Muscle of leg (tissue), 16 donors: ENCODE results near the gene ZNF256. TPM values are rescaled to one million over a fixed set of nuclear protein-coding genes. Genes with fewer than 3 reads are reported as not detected.

Experiments
- DNase-seq: peaks from one replicate; pipeline ENCODE4 v3.0.0; 2013
- H3K27ac ChIP-seq: one replicate; pipeline ENCODE4 v1.5.1; 2013; ENCODE audit warnings: mild to moderate bottlenecking, low read length, control low read depth
- H3K27me3 ChIP-seq: one replicate; pipeline ENCODE4 v1.6.1; 2013; ENCODE audit warnings: low read length; ENCODE audit not compliant: control insufficient read depth, insufficient read depth
- H3K36me3 ChIP-seq: one replicate; pipeline ENCODE4 v1.6.1; 2013; ENCODE audit warnings: low read length; ENCODE audit not compliant: control insufficient read depth, insufficient read depth
- H3K4me1 ChIP-seq: one replicate; pipeline ENCODE4 v1.6.1; 2013; ENCODE audit warnings: low read length; ENCODE audit not compliant: control insufficient read depth, insufficient read depth
- H3K4me3 ChIP-seq: one replicate; pipeline ENCODE4 v1.5.1; 2013; ENCODE audit warnings: low read length, control low read depth
- H3K9me3 ChIP-seq: replicated peaks from 2 replicates; pipeline ENCODE4 v1.6.1; 2013; ENCODE audit warnings: low read depth, low read length; ENCODE audit not compliant: control insufficient read depth
- WGBS: methylation state at CpG from one replicate; pipeline ENCODE4 v1.1.5; 2013; ENCODE audit warnings: missing lambda C conversion rate; ENCODE audit not compliant: insufficient coverage; 5-methylcytosine and 5-hydroxymethylcytosine counted together
- long read RNA-seq, 11 donors: transcript quantifications; one replicate each; lab custom pipeline, GENCODE V29; 2026
- polyA plus RNA-seq, 8 donors: library from polyadenylated mRNA; unstranded; fragments of 120-200 nt; gene quantifications; one replicate each; pipeline versions ENCODE4 v1.2.1 to v1.2.3, GENCODE V29; 2013; ENCODE audit warnings: inconsistent platforms in 1 of 8, low replicate concordance in 1 of 8; ENCODE audit not compliant: insufficient read length in 8 of 8, insufficient read depth in 1 of 8
- total RNA-seq: library from RNA; stranded (reverse); fragments of 120-200 nt; gene quantifications from one replicate; pipeline ENCODE4 v1.2.4, GENCODE V29; 2013

ZNF256 gene
- 6.7 TPM for total RNA-seq
- 1 to 10 TPM; 5.0 to 6.0 (median 5.5) TPM for polyA plus RNA-seq
- long read RNA-seq, donor 1, result 0 reads
- long read RNA-seq, donor 2, result 0 reads
- long read RNA-seq, donor 3, partial matches to known transcripts, result 0 of 2 reads
- long read RNA-seq, donor 3, other reads (novel, unspliced or antisense), result 0 of 2 reads
- long read RNA-seq, donor 4, partial matches to known transcripts, result 0 of 3 reads
- long read RNA-seq, donor 4, other reads (novel, unspliced or antisense), result 0 of 3 reads
- long read RNA-seq, donor 5, partial matches to known transcripts, result 0 of 4 reads
- long read RNA-seq, donor 5, other reads (novel, unspliced or antisense), result 0 of 4 reads
- long read RNA-seq, donor 6, partial matches to known transcripts, result 0 of 3 reads
- long read RNA-seq, donor 6, other reads (novel, unspliced or antisense), result 0 of 3 reads
- long read RNA-seq, donor 7, partial matches to known transcripts, result 0 of 4 reads
- long read RNA-seq, donor 7, other reads (novel, unspliced or antisense), result 0 of 4 reads
- long read RNA-seq, donor 8, result 0 reads
- long read RNA-seq, donor 9, result 0 reads
- long read RNA-seq, donor 10, partial matches to known transcripts, result 0 of 1 reads
- long read RNA-seq, donor 10, other reads (novel, unspliced or antisense), result 0 of 1 reads
- long read RNA-seq, donor 11, partial matches to known transcripts, result 0 of 2 reads
- long read RNA-seq, donor 11, other reads (novel, unspliced or antisense), result 0 of 2 reads

GRCh38 chr19:57947419-57948134 lies at the start of gene ZNF256:
Gene ZNF256 (minus strand): TSS chr19:57947706. CDS start chr19:57947474, 232 bp downstream.
- H3K4me1 ChIP-seq, result peaks cover 10% of the 10 kb centered on the region
- peak within 1 kb of the TSS; percentile 80 for H3K27ac ChIP-seq
- peaks cover 28% of the 10 kb centered on the region for H3K9me3 ChIP-seq
- peak; percentile 99 for DNase-seq
- H3K4me3 ChIP-seq, result peak within 1 kb of the TSS; percentile 69
- H3K36me3 ChIP-seq, result peaks cover 18% of the 10 kb centered on the region
- H3K27me3 ChIP-seq, result no peaks in the 10 kb centered on the region
- 0% methylated on average over 48 of the region's 54 CpGs for WGBS

GRCh38 chr19:57992841-57993240 lies 45.3 kb upstream of the ZNF256 start:
- Histone ChIP-seq H3K4me1 (no peaks in the 10 kb centered on the region), H3K4me3 (no peak overlapping the region), H3K27ac (no peak overlapping the region), H3K36me3 (peaks cover 58% of the 10 kb centered on the region), H3K27me3 (no peaks in the 10 kb centered on the region), H3K9me3 (peaks cover 59% of the 10 kb centered on the region)
- DNase-seq, result no peak
- WGBS, result no CpG with 5 or more reads among the region's 1 CpG

- H3K4me1 ChIP-seq, result no peaks in the 10 kb centered on the region
- H3K4me3 ChIP-seq, result no peak overlapping the region
- peaks cover 89% of the 10 kb centered on the region for H3K9me3 ChIP-seq
- WGBS, result no CpG with 5 or more reads among the region's 3 CpGs
- no peak overlapping the region for H3K27ac ChIP-seq
- DNase-seq, result no peak
- H3K36me3 ChIP-seq, result peaks cover 64% of the 10 kb centered on the region
- H3K27me3 ChIP-seq, result no peaks in the 10 kb centered on the region
Measured at GRCh38 chr19:57978586-57979289, 31.2 kb upstream of the ZNF256 start.

- no peak within 1 kb of the TSS for H3K4me3 ChIP-seq
- no peaks in the 10 kb centered on the region for H3K27me3 ChIP-seq
- H3K9me3 ChIP-seq, result peaks cover 84% of the 10 kb centered on the region
- WGBS, result 100% methylated on average over 3 of the region's 4 CpGs
- no peaks in the 10 kb centered on the region for H3K4me1 ChIP-seq
- H3K27ac ChIP-seq, result no peak within 1 kb of the TSS
- no peak for DNase-seq
- peaks cover 30% of the 10 kb centered on the region for H3K36me3 ChIP-seq
Measured at GRCh38 chr19:57974434-57974833, 26.9 kb upstream of the ZNF256 start, which contains the start of gene C19orf18. Gene C19orf18 (minus strand): TSS chr19:57974534. CDS start chr19:57974432, 102 bp downstream.

- no peak overlapping the region for H3K27ac ChIP-seq
- H3K36me3 ChIP-seq, result no peaks in the 10 kb centered on the region
- WGBS, result 60% methylated on average over 1 of the region's 8 CpGs
- H3K4me1 ChIP-seq, result no peaks in the 10 kb centered on the region
- no peak overlapping the region for H3K4me3 ChIP-seq
- no peaks in the 10 kb centered on the region for H3K27me3 ChIP-seq
- peaks cover 39% of the 10 kb centered on the region for H3K9me3 ChIP-seq
- no peak for DNase-seq
Measured at GRCh38 chr19:57964761-57965160, 17.3 kb upstream of the ZNF256 start.

- H3K27me3 ChIP-seq, result no peaks in the 10 kb centered on the region
- no peaks in the 10 kb centered on the region for H3K4me1 ChIP-seq
- no peak overlapping the region for H3K4me3 ChIP-seq
- H3K27ac ChIP-seq, result no peak overlapping the region
- peaks cover 41% of the 10 kb centered on the region for H3K9me3 ChIP-seq
- WGBS, result no CpG with 5 or more reads among the region's 1 CpG
- DNase-seq, result no peak
- no peaks in the 10 kb centered on the region for H3K36me3 ChIP-seq
Measured at GRCh38 chr19:57961785-57962184, 14.3 kb upstream of the ZNF256 start.

- Histone ChIP-seq H3K4me1 (no peaks in the 10 kb centered on the region), H3K9me3 (peaks cover 39% of the 10 kb centered on the region), H3K27ac (no peak overlapping the region), H3K36me3 (no peaks in the 10 kb centered on the region), H3K4me3 (no peak overlapping the region), H3K27me3 (no peaks in the 10 kb centered on the region)
- 86% methylated on average over 1 of the region's 4 CpGs for WGBS
- no peak for DNase-seq
Measured at GRCh38 chr19:57954996-57955395, 7.5 kb upstream of the ZNF256 start.

GRCh38 chr19:57949702-57950101 lies 2.2 kb upstream of the ZNF256 start:
- no peak overlapping the region for H3K4me3 ChIP-seq
- no peaks in the 10 kb centered on the region for H3K36me3 ChIP-seq
- H3K27ac ChIP-seq, result no peak overlapping the region
- peaks cover 27% of the 10 kb centered on the region for H3K9me3 ChIP-seq
- peaks cover 10% of the 10 kb centered on the region for H3K4me1 ChIP-seq
- no peak for DNase-seq
- WGBS, result 93% methylated on average over 9 of the region's 12 CpGs
- H3K27me3 ChIP-seq, result no peaks in the 10 kb centered on the region

- Histone ChIP-seq H3K4me3 (no peak overlapping the region), H3K27me3 (no peaks in the 10 kb centered on the region), H3K27ac (no peak overlapping the region), H3K36me3 (peaks cover 1% of the 10 kb centered on the region), H3K9me3 (peaks cover 25% of the 10 kb centered on the region), H3K4me1 (peaks cover 10% of the 10 kb centered on the region)
- WGBS, result 96% methylated on average over 20 of the region's 24 CpGs
- DNase-seq, result no peak
Measured at GRCh38 chr19:57949296-57949695, 1.8 kb upstream of the ZNF256 start.
